Endothelial cell of umbilical vein (primary cell): ENCODE data around the gene FYN. TPM values are rescaled to one million over a fixed set of nuclear protein-coding genes. Genes with fewer than 3 reads are reported as not detected.

Experiments used
- BruUV-seq: library from RNA; stranded (reverse); fragments of 400-500 nt; replicated peaks from 2 replicates; lab custom pipeline; 2021; lab: Mats Ljungman, UMichigan
- CTCF ChIA-PET: fragments of 300-600, 350-600 bp; sonication (Branson Sonifier 250); formaldehyde crosslinking; loops from one replicate; lab custom pipeline; 2021; ENCODE audit warnings: antibody characterized with exemption, inconsistent platforms; lab: Charles Lee
- POLR2A ChIA-PET: fragments of 300-600, 350-600 bp; sonication (Branson Sonifier 250); formaldehyde crosslinking; loops from one replicate; lab custom pipeline; 2021; ENCODE audit warnings: antibody characterized with exemption, inconsistent platforms; lab: Charles Lee
- DNase-seq: peaks from one replicate; pipeline ENCODE4 v3.0.0-alpha.2; 2011; ENCODE audit warnings: low read depth, low spot score
- FAIRE-seq: peaks from 2 replicates; lab custom pipeline; 2011; peaks lifted over from hg19 to GRCh38; lab: Jason Lieb, UNC
- H2AFZ ChIP-seq: 2 replicates; pipeline ENCODE4 v1.6.0; 2012; ENCODE audit warnings: low read depth, low read length, control low read depth, inconsistent platforms
- H3K27ac ChIP-seq: 2 replicates; pipeline ENCODE4 v1.5.1; 2011; ENCODE audit warnings: low read depth, mild to moderate bottlenecking, control low read depth, low read length, moderate library complexity; ENCODE audit not compliant: insufficient read depth
- H3K27me3 ChIP-seq, 2 experiments: 2 replicates each; pipeline versions ENCODE4 v1.6.0 to v1.6.1; 2011; ENCODE audit warnings: low read length in 2 of 2, mixed read lengths in 1 of 2; ENCODE audit not compliant: control insufficient read depth in 2 of 2, insufficient read depth in 2 of 2
- H3K36me3 ChIP-seq, 2 experiments: 2 replicates in 1 of 2; 3 replicates in 1 of 2; pipeline ENCODE4 v1.5.1; 2011; ENCODE audit warnings: low read length in 2 of 2, mild to moderate bottlenecking in 1 of 2, moderate library complexity in 1 of 2; ENCODE audit not compliant: control insufficient read depth in 2 of 2, insufficient read depth in 2 of 2; ENCODE audit errors: extremely low read depth in 1 of 2
- H3K4me1 ChIP-seq: 3 replicates; pipeline ENCODE4 v1.5.1; 2011; ENCODE audit warnings: mild to moderate bottlenecking, low read length; ENCODE audit not compliant: control insufficient read depth, insufficient read depth; ENCODE audit errors: extremely low read depth
- H3K4me2 ChIP-seq: 2 replicates; pipeline ENCODE4 v1.6.1; 2011; ENCODE audit warnings: low read length, control low read depth, mixed read lengths; ENCODE audit not compliant: insufficient read depth
- H3K4me3 ChIP-seq, 3 experiments: fragments of 200-600 bp in 1 of 3; sonication (generic), shearing (Covaris generic) in 1 of 3; replicated peaks in 1 of 3; 2 replicates each; pipeline ENCODE4 v1.5.1; 2011 to 2016; ENCODE audit warnings: control low read depth in 3 of 3, low read length in 3 of 3, mild to moderate bottlenecking in 2 of 3, inconsistent platforms in 1 of 3, low read depth in 1 of 3, moderate library complexity in 1 of 3; ENCODE audit not compliant: insufficient read depth in 1 of 3
- H3K79me2 ChIP-seq: 2 replicates; pipeline ENCODE4 v1.6.0; 2012; ENCODE audit warnings: low read length, inconsistent platforms; ENCODE audit not compliant: control insufficient read depth, insufficient read depth
- H3K9ac ChIP-seq: replicated peaks from 2 replicates; pipeline ENCODE3; 2011; ENCODE audit warnings: low read length, control low read depth; ENCODE audit not compliant: insufficient read depth; ENCODE audit errors: extremely low read depth
- H3K9me1 ChIP-seq: replicated peaks from 3 replicates; pipeline ENCODE4 v1.6.0; 2011; ENCODE audit warnings: mild to moderate bottlenecking, low read length; ENCODE audit not compliant: control insufficient read depth, insufficient read depth; ENCODE audit errors: extremely low read depth
- H3K9me3 ChIP-seq: replicated peaks from 2 replicates; pipeline ENCODE4 v1.5.1; 2012; ENCODE audit warnings: low read length, inconsistent platforms; ENCODE audit not compliant: control insufficient read depth, insufficient read depth
- H4K20me1 ChIP-seq: replicated peaks from 2 replicates; pipeline ENCODE3; 2011; ENCODE audit warnings: mild to moderate bottlenecking, low read length; ENCODE audit not compliant: control insufficient read depth, insufficient read depth; ENCODE audit errors: extremely low read depth
- EZH2 ChIP-seq: IDR thresholded peaks from 2 replicates; pipeline ENCODE4 v1.6.1; 2012; ENCODE audit warnings: borderline replicate concordance, low read depth, mild to moderate bottlenecking, moderate library complexity, low read length, inconsistent platforms; ENCODE audit not compliant: severe bottlenecking
- FOS ChIP-seq: IDR thresholded peaks from 2 replicates; pipeline ENCODE4 v1.6.1; 2011; ENCODE audit warnings: mild to moderate bottlenecking, low read length, moderate library complexity, borderline replicate concordance; ENCODE audit not compliant: insufficient read depth
- GATA2 ChIP-seq: IDR thresholded peaks from 2 replicates; pipeline ENCODE4 v1.7.0; 2011; ENCODE audit warnings: low read depth, mild to moderate bottlenecking, moderate library complexity, mixed read lengths, low read length; ENCODE audit not compliant: insufficient read length, insufficient read depth
- JUN ChIP-seq: IDR thresholded peaks from 2 replicates; pipeline ENCODE4 v1.6.1; 2011; ENCODE audit warnings: borderline replicate concordance, low read depth; ENCODE audit not compliant: insufficient read length, insufficient read depth
- MYC ChIP-seq: IDR thresholded peaks from one replicate; pipeline ENCODE4 v1.6.1; 2011; ENCODE audit warnings: mild to moderate bottlenecking, low read depth, low read length
- POLR2A ChIP-seq: IDR thresholded peaks from 2 replicates; pipeline ENCODE4 v1.6.1; 2012; ENCODE audit warnings: low read depth, mild to moderate bottlenecking, control low read depth, low read length
- POLR2AphosphoS5 ChIP-seq: IDR thresholded peaks from 2 replicates; pipeline ENCODE4 v1.6.1; 2012; ENCODE audit warnings: low read depth, mild to moderate bottlenecking, control low read depth, low read length, moderate library complexity; ENCODE audit not compliant: insufficient read depth
- dilution Hi-C: fragments of 300-500 bp; cut with MboI; formaldehyde crosslinking; loops from one replicate; pipeline ENCODE4 v1.15.0; 2019; ENCODE audit warnings: low sequenced_read_pairs; ENCODE audit not compliant: extremely low pct_ligation_motif_present
- intact Hi-C: fragments of 100-400 bp; cut with micrococcal nuclease; formaldehyde crosslinking; loops from one replicate; pipeline ENCODE4 v1.10.0; 2022
- polyA plus RNA-seq, 4 experiments: library from polyadenylated mRNA; depleted of rRNA in 3 of 4; stranded (reverse) in 3 of 4; unstranded in 1 of 4; fragments of >200 nt; gene quantifications; 2 replicates each; pipeline versions ENCODE4 v1.2.1 to v1.2.3, GENCODE V29; 2011 to 2012; ENCODE audit warnings: missing spikeins in 1 of 4
- total RNA-seq: library from RNA; stranded (reverse); gene quantifications from 2 replicates; pipeline ENCODE4 v1.2.3, GENCODE V29; 2021
- TF ChIP-seq, protein P1 (sequence below), 2 donors: IDR thresholded peaks; 1 replicate in 1 of 2; 2 replicates in 1 of 2; pipeline ENCODE4 v1.5.1; 2011; ENCODE audit warnings: low read length in 2 of 2, mild to moderate bottlenecking in 2 of 2, moderate library complexity in 2 of 2, control low read depth in 1 of 2, inconsistent platforms in 1 of 2, low read depth in 1 of 2; ENCODE audit not compliant: insufficient read depth in 1 of 2; ENCODE audit errors: extremely low read depth in 1 of 2
- TF ChIP-seq, protein P2 (sequence below): IDR thresholded peaks from 2 replicates; pipeline ENCODE4 v1.6.1; 2011; ENCODE audit not compliant: insufficient read depth, insufficient read length

The FYN gene
- total and polyA plus RNA-seq, 2 donors (not counting 3 experiments of a cell fraction or from before 2014, with no cell fraction given): 69.0 to 143 TPM

- POLR2A ChIA-PET: no interaction called here
- Histone ChIP-seq H3K9me3 (no peaks in the 10 kb centered on the region), H3K36me3 (peaks cover 0 to 3% of the 10 kb centered on the region in 2 experiments), H3K4me1 (no peaks in the 10 kb centered on the region), H3K79me2 (no peaks in the 10 kb centered on the region), H3K4me2 (no peak overlapping the region), H3K9me1 (no peaks in the 10 kb centered on the region), H3K27ac (no peak overlapping the region), H4K20me1 (no peaks in the 10 kb centered on the region), H3K9ac (no peak overlapping the region), H2AFZ (no peak overlapping the region), H3K27me3 (no peaks in the 10 kb centered on the region), H3K4me3 (no peak overlapping the region)
- TF ChIP-seq MYC (no peak), JUN (no peak), GATA2 (no peak), POLR2A (no peak), FOS (no peak), EZH2 (no peak), POLR2AphosphoS5 (no peak)
- TF ChIP-seq, protein P1, sequence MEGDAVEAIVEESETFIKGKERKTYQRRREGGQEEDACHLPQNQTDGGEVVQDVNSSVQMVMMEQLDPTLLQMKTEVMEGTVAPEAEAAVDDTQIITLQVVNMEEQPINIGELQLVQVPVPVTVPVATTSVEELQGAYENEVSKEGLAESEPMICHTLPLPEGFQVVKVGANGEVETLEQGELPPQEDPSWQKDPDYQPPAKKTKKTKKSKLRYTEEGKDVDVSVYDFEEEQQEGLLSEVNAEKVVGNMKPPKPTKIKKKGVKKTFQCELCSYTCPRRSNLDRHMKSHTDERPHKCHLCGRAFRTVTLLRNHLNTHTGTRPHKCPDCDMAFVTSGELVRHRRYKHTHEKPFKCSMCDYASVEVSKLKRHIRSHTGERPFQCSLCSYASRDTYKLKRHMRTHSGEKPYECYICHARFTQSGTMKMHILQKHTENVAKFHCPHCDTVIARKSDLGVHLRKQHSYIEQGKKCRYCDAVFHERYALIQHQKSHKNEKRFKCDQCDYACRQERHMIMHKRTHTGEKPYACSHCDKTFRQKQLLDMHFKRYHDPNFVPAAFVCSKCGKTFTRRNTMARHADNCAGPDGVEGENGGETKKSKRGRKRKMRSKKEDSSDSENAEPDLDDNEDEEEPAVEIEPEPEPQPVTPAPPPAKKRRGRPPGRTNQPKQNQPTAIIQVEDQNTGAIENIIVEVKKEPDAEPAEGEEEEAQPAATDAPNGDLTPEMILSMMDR (IDR thresholded peaks at IDR 0.05; ENCODE audit: extremely low read depth in 1 of 2, insufficient read depth in 1 of 2, low read depth in 1 of 2, low read length in 2 of 2): no peak
- TF ChIP-seq, protein P2, sequence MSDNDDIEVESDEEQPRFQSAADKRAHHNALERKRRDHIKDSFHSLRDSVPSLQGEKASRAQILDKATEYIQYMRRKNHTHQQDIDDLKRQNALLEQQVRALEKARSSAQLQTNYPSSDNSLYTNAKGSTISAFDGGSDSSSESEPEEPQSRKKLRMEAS: no peak
- dilution Hi-C loops (no loop called here), intact Hi-C loops (no loop called here)
- CTCF ChIA-PET: interaction anchor here (0.9 to 1.6 kb wide), 3 partner anchors 11 to 139 kb away, joined by 3 to 6 read pairs (median 3); no protein-coding TSS in a partner anchor
- DNase-seq: no peak
- no peak for FAIRE-seq
- BruUV-seq: no TSS peak
Measured at GRCh38 chr6:111723412-111723970, 149.8 kb downstream of the FYN start.
